Immature natural killer cell (primary cell): ENCODE measurements around the gene CEP131. TPM values are rescaled to one million over a fixed set of nuclear protein-coding genes. Genes with fewer than 3 reads are reported as not detected.

Experiments used
- DNase-seq, 3 donors: peaks; one replicate each; pipeline ENCODE4 v3.0.0; 2022; ENCODE audit warnings: mixed read lengths in 1 of 3
- H3K27ac Mint-ChIP-seq, 6 donors: one replicate each; pipeline ENCODE4 v1.8.0; 2020; ENCODE audit warnings: mixed read lengths in 6 of 6, mild to moderate bottlenecking in 5 of 6, inconsistent platforms in 4 of 6, moderate library complexity in 3 of 6
- H3K27me3 Mint-ChIP-seq, 3 donors: one replicate each; pipeline ENCODE4 v1.8.0; 2020 to 2021; ENCODE audit warnings: low read depth in 3 of 3, mild to moderate bottlenecking in 3 of 3, mixed read lengths in 3 of 3, moderate library complexity in 3 of 3, inconsistent platforms in 1 of 3
- H3K36me3 Mint-ChIP-seq, 3 donors: one replicate each; pipeline ENCODE4 v1.8.0; 2020; ENCODE audit warnings: mixed read lengths in 3 of 3, inconsistent platforms in 2 of 3, mild to moderate bottlenecking in 2 of 3
- H3K4me1 Mint-ChIP-seq, 2 donors: one replicate each; pipeline ENCODE4 v1.8.0; 2020; ENCODE audit warnings: inconsistent platforms in 2 of 2, mild to moderate bottlenecking in 2 of 2, mixed read lengths in 2 of 2, moderate library complexity in 1 of 2
- H3K4me3 Mint-ChIP-seq, 5 donors: one replicate each; pipeline ENCODE4 v1.8.0; 2020; ENCODE audit warnings: mild to moderate bottlenecking in 5 of 5, mixed read lengths in 5 of 5, inconsistent platforms in 3 of 5, moderate library complexity in 3 of 5
- H3K9me3 Mint-ChIP-seq, 6 donors: one replicate each; pipeline ENCODE4 v1.8.0; 2020; ENCODE audit warnings: mild to moderate bottlenecking in 6 of 6, mixed read lengths in 6 of 6, inconsistent platforms in 4 of 6, moderate library complexity in 3 of 6
- polyA plus RNA-seq, 3 donors: library from polyadenylated mRNA; unstranded; fragments of 300-500 nt; fragmentation: Illumina TruSeq; gene quantifications; one replicate each; pipeline ENCODE4 v1.2.3, GENCODE V29; 2021

CEP131 gene
- polyA plus RNA-seq, 3 donors from 2014 or later = 0.43 to 7.4 (median 1.5) TPM

- Mint-ChIP-seq H3K4me1 (no peaks in the 10 kb centered on the region), H3K27ac (no peak overlapping the region), H3K9me3 (no peaks in the 10 kb centered on the region), H3K36me3 (no peaks in the 10 kb centered on the region), H3K4me3 (no peak overlapping the region), H3K27me3 (peaks cover 0 to 7% (median 2%) of the 10 kb centered on the region in 3 donors)
- no peak for DNase-seq
These were observed 52.9 kb downstream of the CEP131 start for GRCh38 chr17:81169870-81170309.

DNA sequence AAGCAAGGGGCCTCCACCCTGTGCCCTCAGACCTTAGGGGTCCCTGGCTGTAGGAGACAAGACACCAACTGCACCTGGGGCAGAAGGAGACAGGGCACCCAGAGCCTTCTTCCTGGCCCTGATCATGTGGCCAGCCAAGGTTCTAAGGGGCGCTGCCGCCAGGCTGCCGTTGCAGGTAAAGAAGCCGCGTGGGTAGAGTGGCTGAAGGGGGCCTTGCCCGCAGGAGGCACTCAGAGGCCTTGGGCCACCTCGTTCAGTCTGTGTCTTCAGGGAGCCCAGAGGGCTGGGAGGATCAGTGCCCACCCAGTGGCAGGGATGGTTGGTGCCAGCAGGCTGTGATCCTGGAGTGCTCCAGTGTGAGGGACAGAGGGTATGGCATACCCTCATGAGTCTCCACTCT lies 55.1 kb downstream of the CEP131 start:
- H3K9me3 Mint-ChIP-seq = no peaks in the 10 kb centered on the region
- no peak overlapping the region for H3K27ac Mint-ChIP-seq
- peaks cover 0 to 2% of the 10 kb centered on the region in 2 donors for H3K4me1 Mint-ChIP-seq
- H3K4me3 Mint-ChIP-seq = no peak overlapping the region
- DNase-seq = no peak
- peaks cover 0 to 9% (median 2%) of the 10 kb centered on the region in 3 donors for H3K27me3 Mint-ChIP-seq
- H3K36me3 Mint-ChIP-seq = no peaks in the 10 kb centered on the region

DNA sequence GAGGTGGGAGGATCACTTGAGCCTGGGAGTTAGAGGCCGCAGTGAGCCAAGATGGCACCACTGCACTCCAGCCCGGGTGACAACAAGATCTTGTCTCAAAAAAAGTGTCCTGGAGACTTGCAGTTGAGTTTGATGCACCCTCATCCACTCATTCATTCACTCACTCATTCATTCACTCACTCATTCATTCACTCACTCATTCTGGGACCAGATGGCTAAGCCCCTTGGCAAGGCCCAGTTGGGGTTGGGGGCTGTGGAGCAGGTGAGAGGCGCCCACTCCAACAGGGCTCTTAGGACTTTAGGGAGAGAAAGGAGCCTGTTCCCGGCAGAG lies 55.6 kb downstream of the CEP131 start:
- Mint-ChIP-seq H3K9me3 (no peaks in the 10 kb centered on the region), H3K36me3 (no peaks in the 10 kb centered on the region), H3K27ac (no peak overlapping the region), H3K4me1 (peaks cover 0 to 2% of the 10 kb centered on the region in 2 donors), H3K4me3 (peak overlapping the region; percentile 6 to 71 (median 44)), H3K27me3 (peaks cover 0 to 9% (median 2%) of the 10 kb centered on the region in 3 donors)
- no peak for DNase-seq

- Mint-ChIP-seq H3K27ac (no peak within 1 kb of the TSS), H3K4me3 (peak within 1 kb of the TSS in 2 of 5 donors; percentile 25 to 57), H3K9me3 (no peaks in the 10 kb centered on the region), H3K36me3 (no peaks in the 10 kb centered on the region), H3K27me3 (peaks cover 0 to 5% (median 0%) of the 10 kb centered on the region in 3 donors), H3K4me1 (peaks cover 2 to 5% of the 10 kb centered on the region in 2 donors)
- no peak for DNase-seq
These were observed 56.7 kb downstream of the CEP131 start, which contains the start of gene AATK for GRCh38 chr17:81166033-81166492. Gene AATK, minus strand, starts transcription at chr17:81166221. Its CDS starts 229 bp downstream, at chr17:81165992.

DNA sequence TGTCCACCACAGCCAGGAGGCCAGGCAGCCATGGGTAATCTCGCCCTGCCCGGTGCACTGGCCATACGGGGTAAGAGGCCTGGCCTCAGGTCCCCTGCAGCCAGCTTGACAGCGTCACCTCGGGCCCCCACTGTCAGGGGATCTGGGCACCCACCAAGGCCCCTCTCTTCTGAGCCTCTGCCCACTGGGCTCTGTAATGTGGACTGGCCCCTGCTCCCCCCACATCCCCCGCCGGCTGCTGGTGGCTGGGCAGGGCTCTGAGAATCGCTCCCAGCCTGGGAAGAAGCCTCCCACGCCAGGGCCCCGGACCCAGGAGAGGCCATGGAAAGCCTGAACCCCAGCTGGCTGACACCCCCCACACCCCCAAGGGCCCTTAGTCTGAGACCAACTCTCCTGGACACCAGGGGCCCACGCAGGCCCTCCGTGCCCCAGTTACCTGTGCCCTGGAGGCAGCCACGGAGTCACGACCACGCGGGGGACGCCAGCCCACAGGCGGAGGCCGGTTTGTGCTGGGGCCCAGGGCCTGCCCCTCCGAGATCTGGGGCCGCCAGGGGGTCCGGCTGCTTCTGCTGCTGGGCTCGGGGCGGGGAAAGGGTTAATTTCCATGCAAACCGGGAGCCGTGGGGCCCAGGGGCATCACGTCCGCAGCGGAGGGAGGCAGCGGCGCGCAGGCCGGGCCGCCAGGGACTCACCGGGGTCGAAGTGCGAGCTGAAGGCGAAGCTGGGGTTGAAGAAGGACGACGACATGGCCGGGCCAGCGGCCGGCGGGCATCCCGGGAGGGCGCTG lies 57.3 kb downstream of the CEP131 start, which contains the start of gene PVALEF:
PVALEF (plus strand) TSS at position 262 of the 787 bp plus-strand sequence. CDS start 15,720 bp downstream, outside the sequence.
- Mint-ChIP-seq H3K27me3 (peaks cover 0 to 5% (median 0%) of the 10 kb centered on the region in 3 donors), H3K4me3 (peak within 1 kb of the TSS in 4 of 5 donors; percentile 24 to 59 (median 49)), H3K36me3 (no peaks in the 10 kb centered on the region), H3K9me3 (no peaks in the 10 kb centered on the region), H3K27ac (no peak within 1 kb of the TSS), H3K4me1 (peaks cover 4 to 9% of the 10 kb centered on the region in 2 donors)
- DNase-seq = no peak

DNA sequence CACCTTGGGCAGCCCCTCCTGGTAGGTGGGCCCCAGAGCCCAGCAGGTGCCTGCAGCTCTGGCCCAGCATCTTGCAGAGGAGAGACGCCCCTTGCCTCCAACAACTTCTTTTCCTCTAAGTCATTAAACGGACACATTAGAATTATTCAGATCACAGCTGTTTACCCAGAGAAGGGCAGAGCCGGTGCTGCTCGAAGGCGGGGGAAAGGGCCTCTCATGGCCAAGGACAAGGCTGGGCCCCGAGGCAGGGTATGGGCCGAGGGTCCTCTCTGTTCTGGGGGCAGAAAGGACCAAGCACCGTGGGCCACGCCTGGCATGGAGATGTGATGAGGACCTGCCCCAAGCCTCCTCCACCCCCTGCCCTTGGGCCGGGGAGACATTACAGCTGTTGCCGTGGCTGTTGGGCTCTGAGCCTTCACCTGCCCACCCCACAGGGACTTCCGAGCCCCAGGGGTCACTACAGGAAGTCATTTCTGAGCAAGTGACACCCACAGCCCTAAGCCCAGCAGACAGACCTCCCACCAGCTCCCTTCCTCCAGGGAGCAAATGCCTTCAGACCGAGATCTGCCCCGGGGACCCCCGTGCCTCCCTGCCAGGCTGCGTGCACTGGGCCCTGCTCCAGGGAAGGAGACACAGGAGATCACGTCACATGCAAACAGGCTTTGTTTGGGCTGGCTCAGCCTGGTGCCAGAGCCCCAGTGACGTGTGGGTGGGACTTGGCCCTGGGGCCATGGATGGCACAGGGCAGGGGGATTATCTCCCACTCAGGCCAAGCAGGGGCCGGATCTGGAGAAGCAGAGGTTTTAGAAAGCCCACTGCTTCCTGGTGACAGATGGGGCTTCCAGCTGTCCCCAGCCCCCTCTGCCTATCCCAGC lies 58.2 kb downstream of the CEP131 start:
- H3K4me3 Mint-ChIP-seq = peak overlapping the region in 4 of 5 donors; percentile 24 to 59 (median 45)
- H3K36me3 Mint-ChIP-seq = no peaks in the 10 kb centered on the region
- H3K27ac Mint-ChIP-seq = no peak overlapping the region
- peaks cover 0 to 5% (median 0%) of the 10 kb centered on the region in 3 donors for H3K27me3 Mint-ChIP-seq
- H3K9me3 Mint-ChIP-seq = no peaks in the 10 kb centered on the region
- H3K4me1 Mint-ChIP-seq = peaks cover 4 to 9% of the 10 kb centered on the region in 2 donors
- DNase-seq = no peak

DNA sequence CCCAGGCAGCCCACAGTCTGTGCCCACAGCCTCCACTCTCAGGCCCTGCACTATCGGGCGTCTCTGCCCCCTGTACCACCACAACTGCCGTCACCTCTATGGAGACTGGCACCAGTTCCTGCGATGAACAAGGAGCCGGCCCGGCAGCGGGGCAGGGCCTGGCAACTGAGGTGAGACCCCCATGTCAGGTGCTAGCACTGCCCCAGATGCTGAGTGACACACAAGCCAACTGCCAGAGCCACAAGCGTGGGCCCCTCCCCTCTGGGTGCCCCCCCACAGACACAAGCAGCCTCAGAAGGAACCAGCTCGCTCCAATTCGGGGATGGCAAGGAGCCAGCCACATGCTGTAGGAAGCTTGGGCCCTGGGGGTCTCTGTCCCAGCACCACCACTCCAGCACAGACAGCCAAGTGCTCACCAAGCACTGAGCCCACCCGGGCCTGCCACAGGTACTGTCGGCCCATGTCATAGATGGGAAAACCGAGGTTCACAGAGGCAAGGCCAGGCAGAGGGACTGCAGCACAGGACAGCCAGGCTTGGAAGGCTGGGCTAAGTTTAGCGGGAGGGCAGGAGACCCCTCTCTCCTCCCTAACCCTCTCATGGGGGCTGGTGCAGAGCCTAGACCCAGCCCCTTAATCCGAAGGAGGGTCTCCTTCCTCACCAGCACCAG lies 58.9 kb downstream of the CEP131 start:
- no peaks in the 10 kb centered on the region for H3K36me3 Mint-ChIP-seq
- H3K9me3 Mint-ChIP-seq = no peaks in the 10 kb centered on the region
- DNase-seq = no peak
- peaks cover 0 to 5% (median 0%) of the 10 kb centered on the region in 3 donors for H3K27me3 Mint-ChIP-seq
- peaks cover 4 to 11% of the 10 kb centered on the region in 2 donors for H3K4me1 Mint-ChIP-seq
- no peak overlapping the region for H3K27ac Mint-ChIP-seq
- no peak overlapping the region for H3K4me3 Mint-ChIP-seq

DNA sequence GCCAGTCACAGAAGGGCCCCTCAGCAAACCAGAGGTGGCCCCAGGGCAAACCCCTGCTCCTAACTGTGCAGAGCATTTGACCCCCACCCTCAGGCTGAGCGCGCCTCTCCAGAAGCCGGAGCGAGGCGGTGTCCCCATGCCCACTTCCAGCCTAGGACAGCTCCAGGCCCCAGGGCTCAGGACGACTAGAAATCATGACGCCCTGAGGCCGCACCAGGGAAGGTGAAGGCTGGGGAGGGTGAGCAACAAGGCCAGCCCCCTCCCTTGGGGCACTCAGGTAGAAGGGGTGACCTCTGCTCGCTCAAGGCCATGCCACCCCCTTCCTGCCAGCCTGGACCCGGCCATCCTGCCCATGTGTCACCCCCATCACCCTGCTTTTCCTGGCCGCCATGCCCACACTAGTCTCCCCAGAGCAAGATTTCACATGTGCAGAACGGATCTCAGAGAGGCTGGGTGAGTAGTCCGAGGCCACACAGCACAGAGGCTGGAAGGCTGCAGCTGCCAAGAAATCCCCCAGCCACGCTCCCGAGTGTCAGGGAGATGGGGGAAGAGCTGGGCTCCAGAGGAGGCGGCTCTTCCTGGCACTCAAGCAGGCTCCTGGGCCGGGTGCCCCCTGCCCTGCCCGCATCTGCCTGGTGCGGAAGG lies 59.6 kb downstream of the CEP131 start:
- Mint-ChIP-seq H3K36me3 (no peaks in the 10 kb centered on the region), H3K4me3 (no peak overlapping the region), H3K4me1 (peaks cover 4 to 14% of the 10 kb centered on the region in 2 donors), H3K27me3 (peaks cover 0 to 5% (median 0%) of the 10 kb centered on the region in 3 donors), H3K27ac (no peak overlapping the region), H3K9me3 (no peaks in the 10 kb centered on the region)
- no peak for DNase-seq

DNA sequence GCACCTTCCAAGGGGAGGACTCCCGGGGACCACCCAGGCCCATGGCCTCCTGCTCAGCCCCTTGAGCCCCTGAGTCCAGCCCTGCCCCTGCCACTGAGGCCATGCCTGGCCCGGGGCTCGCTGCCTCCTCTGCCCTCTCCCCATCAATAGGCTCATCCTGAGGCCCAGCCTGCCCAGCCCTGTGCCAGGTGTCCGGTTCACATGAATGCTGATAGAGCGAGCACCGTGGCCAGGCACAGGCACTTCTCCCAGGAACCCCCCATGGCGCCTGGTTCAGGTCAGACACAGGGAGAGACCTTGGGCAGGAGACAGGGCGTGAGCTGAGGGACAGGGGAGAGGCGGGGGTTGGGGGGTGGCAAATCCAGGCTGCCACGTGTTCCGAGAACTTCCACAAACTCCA lies 60.3 kb downstream of the CEP131 start:
- H3K9me3 Mint-ChIP-seq = no peaks in the 10 kb centered on the region
- peaks cover 0 to 5% (median 0%) of the 10 kb centered on the region in 3 donors for H3K27me3 Mint-ChIP-seq
- no peaks in the 10 kb centered on the region for H3K36me3 Mint-ChIP-seq
- H3K27ac Mint-ChIP-seq = no peak overlapping the region
- H3K4me3 Mint-ChIP-seq = no peak overlapping the region
- DNase-seq = no peak
- peaks cover 4 to 14% of the 10 kb centered on the region in 2 donors for H3K4me1 Mint-ChIP-seq

DNA sequence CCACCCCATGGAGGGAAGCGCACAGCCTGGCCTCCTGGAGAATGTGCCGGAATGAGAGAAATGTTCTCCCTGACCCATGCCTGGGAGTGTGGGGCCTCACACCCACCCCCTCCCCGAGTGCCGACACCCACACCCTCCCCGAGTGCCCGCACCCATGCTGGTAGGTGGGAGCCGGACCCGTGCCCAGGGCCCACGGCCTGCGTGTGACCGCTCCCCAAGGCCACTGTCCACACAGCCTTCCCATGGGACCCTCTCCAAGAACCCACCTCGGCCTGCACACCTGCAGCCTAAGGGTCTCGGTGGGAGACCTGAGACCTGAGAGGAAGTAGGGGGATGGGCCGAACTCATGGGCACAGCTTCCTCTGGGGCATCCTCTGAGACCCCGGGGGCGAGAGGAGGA lies 60.8 kb downstream of the CEP131 start:
- Mint-ChIP-seq H3K27me3 (peaks cover 0 to 2% (median under 1%) of the 10 kb centered on the region in 3 donors), H3K4me1 (peaks cover 4 to 15% of the 10 kb centered on the region in 2 donors), H3K36me3 (no peaks in the 10 kb centered on the region), H3K4me3 (no peak overlapping the region), H3K27ac (no peak overlapping the region), H3K9me3 (no peaks in the 10 kb centered on the region)
- DNase-seq = no peak

DNA sequence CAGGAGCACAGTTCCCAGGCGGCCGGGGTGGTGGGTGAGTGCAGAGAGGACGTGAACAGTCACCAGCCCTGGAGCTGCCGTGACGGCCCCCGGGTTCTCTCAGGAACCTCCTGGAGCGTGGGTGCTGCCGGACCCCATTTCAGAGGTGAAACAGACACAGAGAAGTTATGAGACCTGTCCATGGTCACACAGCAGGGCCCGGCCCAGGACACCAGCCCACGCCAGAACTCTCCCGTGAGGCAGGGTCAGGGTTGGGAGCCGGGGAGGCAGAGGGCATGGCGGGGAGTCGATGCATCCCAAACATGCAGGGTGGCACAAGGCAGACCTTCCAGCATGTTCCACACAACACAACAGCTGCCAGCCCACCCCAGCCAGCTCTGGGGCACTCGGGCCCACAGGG lies 61.2 kb downstream of the CEP131 start:
- peaks cover 0 to 2% (median 2%) of the 10 kb centered on the region in 3 donors for H3K27me3 Mint-ChIP-seq
- peaks cover 4 to 15% of the 10 kb centered on the region in 2 donors for H3K4me1 Mint-ChIP-seq
- peak overlapping the region in 3 of 6 donors; percentile 37 to 45 (median 38) for H3K27ac Mint-ChIP-seq
- no peaks in the 10 kb centered on the region for H3K36me3 Mint-ChIP-seq
- no peak for DNase-seq
- no peaks in the 10 kb centered on the region for H3K9me3 Mint-ChIP-seq
- peak overlapping the region in 3 of 5 donors; percentile 46 to 72 (median 66) for H3K4me3 Mint-ChIP-seq

DNA sequence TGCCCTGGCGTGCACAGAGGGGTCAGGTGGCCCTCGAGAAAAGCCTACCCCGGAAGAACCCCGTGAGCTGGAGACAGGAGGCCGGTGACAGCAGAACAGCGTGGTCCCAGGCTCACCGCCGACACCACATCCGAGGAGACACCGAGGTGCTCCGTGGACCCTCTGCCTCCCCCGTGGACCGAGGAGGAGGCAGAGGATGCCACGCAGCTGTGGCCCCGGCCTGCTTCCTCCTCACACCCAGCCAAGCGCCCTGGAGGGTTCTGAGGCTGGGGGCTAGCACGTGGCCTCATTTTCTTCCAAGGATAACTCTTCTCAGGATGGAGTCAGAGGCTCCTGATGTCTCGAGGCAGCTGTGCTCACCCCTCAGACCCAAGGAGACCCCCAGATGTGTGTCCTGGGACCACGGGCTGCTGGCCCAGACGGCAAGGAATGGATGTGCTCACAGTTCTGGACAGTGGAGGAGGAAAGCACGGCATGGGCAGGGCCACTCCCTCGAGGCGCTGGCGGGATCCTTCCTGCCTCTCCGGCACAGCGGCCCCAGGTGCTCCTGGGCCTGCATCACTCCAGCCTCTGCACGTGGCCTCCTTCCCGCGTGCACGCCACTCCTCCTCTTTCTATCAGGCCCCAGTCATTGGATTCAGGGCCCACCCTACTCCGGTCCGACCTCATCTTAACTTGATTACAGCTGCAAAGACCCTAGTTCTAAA lies 61.9 kb downstream of the CEP131 start:
- H3K4me1 Mint-ChIP-seq = peaks cover 4 to 15% of the 10 kb centered on the region in 2 donors
- no peaks in the 10 kb centered on the region for H3K9me3 Mint-ChIP-seq
- H3K27me3 Mint-ChIP-seq = peaks cover 0 to 2% (median 2%) of the 10 kb centered on the region in 3 donors
- no peaks in the 10 kb centered on the region for H3K36me3 Mint-ChIP-seq
- H3K27ac Mint-ChIP-seq = peak overlapping the region in 5 of 6 donors; percentile 28 to 59 (median 45)
- peak overlapping the region; percentile 66 to 81 (median 73) for H3K4me3 Mint-ChIP-seq
- DNase-seq = no peak
